Activated CD8-positive, alpha-beta memory T cell treated with anti-CD3 and anti-CD28 coated beads, Interleukin-2, amount 50 U/mL, for 48 hours (primary cell): ENCODE data around the gene SIM2.

Experiments used
- DNase-seq: peaks from one replicate; pipeline ENCODE4 v3.0.0-alpha.2; 2020

Gene SIM2

GRCh38 chr21:36769051-36769839 lies 70.3 kb downstream of the SIM2 start:
- no peak for DNase-seq

- DNase-seq, result no peak
These were observed 74.2 kb downstream of the SIM2 start for GRCh38 chr21:36773117-36773516.

GRCh38 chr21:36773995-36774394 lies 75.1 kb downstream of the SIM2 start:
- no peak for DNase-seq

GRCh38 chr21:36776981-36777617 lies 78.2 kb downstream of the SIM2 start:
- DNase-seq, result no peak

- no peak for DNase-seq
These were observed 81.9 kb downstream of the SIM2 start for GRCh38 chr21:36780861-36781260.

GRCh38 chr21:36783612-36784374 lies 84.9 kb downstream of the SIM2 start:
- no peak for DNase-seq

GRCh38 chr21:36784947-36785346 lies 86.0 kb downstream of the SIM2 start:
- no peak for DNase-seq

- DNase-seq, result no peak
These were observed 86.7 kb downstream of the SIM2 start for GRCh38 chr21:36785615-36786014.

- DNase-seq, result no peak
These were observed 87.3 kb downstream of the SIM2 start for GRCh38 chr21:36786186-36786585.

GRCh38 chr21:36788120-36788638 lies 89.3 kb downstream of the SIM2 start:
- DNase-seq, result no peak

GRCh38 chr21:36790616-36791015 lies 91.7 kb downstream of the SIM2 start:
- no peak for DNase-seq

- no peak for DNase-seq
These were observed 92.3 kb downstream of the SIM2 start for GRCh38 chr21:36791180-36791579.

- DNase-seq, result no peak
These were observed 93.0 kb downstream of the SIM2 start for GRCh38 chr21:36791695-36792470.

GRCh38 chr21:36792505-36792967 lies 93.6 kb downstream of the SIM2 start:
- no peak for DNase-seq

GRCh38 chr21:36796070-36796469 lies 97.2 kb downstream of the SIM2 start:
- no peak for DNase-seq

- no peak for DNase-seq
These were observed 99.6 kb downstream of the SIM2 start for GRCh38 chr21:36798491-36798890.
